Endodermal cell (in vitro differentiated cells): ENCODE measurements around the gene ATXN7L1. TPM values are rescaled to one million over a fixed set of nuclear protein-coding genes. Genes with fewer than 3 reads are reported as not detected.

Source experiments
- DNase-seq: peaks from one replicate; pipeline ENCODE4 v3.0.0-alpha.2; 2017
- H3K27ac ChIP-seq: 2 replicates; pipeline ENCODE4 v1.5.1; 2013; ENCODE audit warnings: mild to moderate bottlenecking, low read depth, low read length, moderate library complexity
- H3K27me3 ChIP-seq: 2 replicates; pipeline ENCODE4 v1.6.1; 2013; ENCODE audit warnings: mild to moderate bottlenecking, low read length, moderate library complexity; ENCODE audit not compliant: insufficient read depth, control insufficient read depth, poor library complexity, severe bottlenecking
- H3K36me3 ChIP-seq: 2 replicates; pipeline ENCODE4 v1.7.0; 2013; ENCODE audit warnings: mild to moderate bottlenecking, low read length, moderate library complexity; ENCODE audit not compliant: control insufficient read depth, insufficient read depth
- H3K4me1 ChIP-seq: one replicate; pipeline ENCODE4 v1.7.0; 2013; ENCODE audit warnings: low read length; ENCODE audit not compliant: control insufficient read depth, insufficient read depth
- H3K4me3 ChIP-seq: 2 replicates; pipeline ENCODE4 v1.5.1; 2013; ENCODE audit warnings: mild to moderate bottlenecking, low read length, moderate library complexity
- H3K9ac ChIP-seq: 2 replicates; pipeline ENCODE4 v1.6.1; 2013; ENCODE audit warnings: mild to moderate bottlenecking, low read length, moderate library complexity; ENCODE audit not compliant: poor library complexity, severe bottlenecking; ENCODE audit errors: extremely low read depth
- H3K9me3 ChIP-seq: 2 replicates; pipeline ENCODE4 v1.6.1; 2013; ENCODE audit warnings: mild to moderate bottlenecking, low read length, moderate library complexity; ENCODE audit not compliant: control insufficient read depth
- H3K27ac Mint-ChIP-seq: 2 replicates; pipeline ENCODE4 v1.8.0; 2020; ENCODE audit warnings: mixed read lengths
- H3K27me3 Mint-ChIP-seq: 2 replicates; pipeline ENCODE4 v1.8.0; 2021; ENCODE audit warnings: mild to moderate bottlenecking, mixed read lengths; ENCODE audit not compliant: insufficient read depth
- H3K36me3 Mint-ChIP-seq: 2 replicates; pipeline ENCODE4 v1.8.0; 2020; ENCODE audit warnings: low read depth, mixed read lengths
- H3K4me1 Mint-ChIP-seq: 2 replicates; pipeline ENCODE4 v1.8.0; 2020; ENCODE audit warnings: mixed read lengths
- H3K4me3 Mint-ChIP-seq: 2 replicates; pipeline ENCODE4 v1.8.0; 2020; ENCODE audit warnings: mild to moderate bottlenecking, moderate library complexity, mixed read lengths
- H3K9me3 Mint-ChIP-seq: 2 replicates; pipeline ENCODE4 v1.8.0; 2020; ENCODE audit warnings: mild to moderate bottlenecking, mixed read lengths
- CTCF ChIP-seq: fragments of 200-600 bp; sonication (generic); conservative IDR thresholded peaks from 2 replicates; pipeline ENCODE4 v1.5.0; 2021; ENCODE audit warnings: antibody characterized with exemption, mild to moderate bottlenecking
- WGBS, 2 experiments: methylation state at CpG; one replicate each; pipeline versions ENCODE4 v1.1.5 to v1.1.7; 2013; ENCODE audit warnings: missing lambda C conversion rate in 2 of 2, mixed read lengths in 1 of 2; ENCODE audit not compliant: insufficient coverage in 1 of 2, insufficient read length in 1 of 2; 5-methylcytosine and 5-hydroxymethylcytosine counted together
- total RNA-seq, 2 donors: library from RNA; stranded (reverse); fragmentation: NEBNext Ultra II Directional in 1 of 2; extraction: Animal tissue kit (Norgen Biotek cat#: 25700) in 1 of 2; gene quantifications; 2 replicates in 1 of 2; 3 replicates in 1 of 2; pipeline ENCODE4 v1.2.1, GENCODE V29; 2021

Gene ATXN7L1
- total RNA-seq, 2 donors from 2014 or later = 16.9 to 30.4 TPM

GRCh38 chr7:105862770-105863169 lies 13.6 kb downstream of the ATXN7L1 start:
- DNase-seq = peak; percentile 84
- no peaks in the 10 kb centered on the region for H3K9me3 Mint-ChIP-seq
- Histone ChIP-seq H3K9me3 (no peaks in the 10 kb centered on the region), H3K4me1 (peaks cover 5% of the 10 kb centered on the region), H3K36me3 (no peaks in the 10 kb centered on the region), H3K27ac (no peak overlapping the region), H3K9ac (no peak overlapping the region), H3K27me3 (no peaks in the 10 kb centered on the region), H3K4me3 (no peak overlapping the region)
- peaks cover 19% of the 10 kb centered on the region for H3K36me3 Mint-ChIP-seq
- no peak overlapping the region for H3K4me3 Mint-ChIP-seq
- H3K4me1 Mint-ChIP-seq = peaks cover 29% of the 10 kb centered on the region
- H3K27ac Mint-ChIP-seq = no peak overlapping the region
- H3K27me3 Mint-ChIP-seq = no peaks in the 10 kb centered on the region
- WGBS, 2 experiments = 74 to 88% methylated on average over 3 to 4 of the region's 4 CpGs
- no peak for TF ChIP-seq CTCF

GRCh38 chr7:105862276-105862675 lies 14.1 kb downstream of the ATXN7L1 start:
- 86 to 95% methylated on average over 2 to 5 of the region's 5 CpGs for WGBS, 2 experiments
- Mint-ChIP-seq H3K9me3 (no peaks in the 10 kb centered on the region), H3K4me3 (no peak overlapping the region), H3K27me3 (no peaks in the 10 kb centered on the region), H3K4me1 (peaks cover 29% of the 10 kb centered on the region), H3K36me3 (peaks cover 17% of the 10 kb centered on the region), H3K27ac (no peak overlapping the region)
- Histone ChIP-seq H3K9me3 (no peaks in the 10 kb centered on the region), H3K4me3 (no peak overlapping the region), H3K4me1 (peaks cover 5% of the 10 kb centered on the region), H3K36me3 (no peaks in the 10 kb centered on the region), H3K27ac (no peak overlapping the region), H3K27me3 (no peaks in the 10 kb centered on the region), H3K9ac (no peak overlapping the region)
- no peak for TF ChIP-seq CTCF
- DNase-seq = no peak

GRCh38 chr7:105861224-105861623 lies 15.2 kb downstream of the ATXN7L1 start:
- no peaks in the 10 kb centered on the region for H3K36me3 ChIP-seq
- H3K27me3 ChIP-seq = no peaks in the 10 kb centered on the region
- no peak overlapping the region for H3K27ac ChIP-seq
- no peak overlapping the region for H3K9ac ChIP-seq
- Mint-ChIP-seq H3K27ac (no peak overlapping the region), H3K4me1 (peaks cover 33% of the 10 kb centered on the region), H3K27me3 (no peaks in the 10 kb centered on the region), H3K36me3 (peaks cover 11% of the 10 kb centered on the region), H3K9me3 (no peaks in the 10 kb centered on the region), H3K4me3 (no peak overlapping the region)
- peaks cover 5% of the 10 kb centered on the region for H3K4me1 ChIP-seq
- no peak overlapping the region for H3K4me3 ChIP-seq
- DNase-seq = no peak
- H3K9me3 ChIP-seq = no peaks in the 10 kb centered on the region
- TF ChIP-seq CTCF = no peak
- 71 to 86% methylated on average over 5 of the region's 5 CpGs for WGBS, 2 experiments
